Fibroblast of lung (primary cell): ENCODE measurements around the gene TPST2.

ENCODE experiments used
- CTCF ChIP-seq, 2 donors: IDR thresholded peaks in 1 of 2; conservative IDR thresholded peaks in 1 of 2; 1 replicate in 1 of 2; 2 replicates in 1 of 2; pipeline ENCODE4 v1.5.1; 2011 to 2012; ENCODE audit warnings: low read length in 2 of 2, control low read depth in 1 of 2, inconsistent platforms in 1 of 2, low read depth in 1 of 2, mild to moderate bottlenecking in 1 of 2
- EZH2 ChIP-seq: IDR thresholded peaks from 2 replicates; pipeline ENCODE4 v1.5.1; 2012; ENCODE audit warnings: low read length, control low read depth, mild to moderate bottlenecking; ENCODE audit errors: missing control alignments

- TF ChIP-seq CTCF (conservative IDR thresholded peaks at IDR 0.05 in 1 of 2, IDR thresholded peaks at IDR 0.05 in 1 of 2; ENCODE audit: low read depth in 1 of 2, low read length in 2 of 2) (no peak), EZH2 (no peak)
These were observed 21.7 kb downstream of the TPST2 start for GRCh38 chr22:26568207-26568706.
